GM12891 (cell line): ENCODE data around the gene PIWIL1.

Experiments
- POLR2A ChIP-seq: IDR thresholded peaks from 2 replicates; pipeline ENCODE4 v1.6.1; 2011; ENCODE audit warnings: low read depth, low read length, control low read depth
- POLR2AphosphoS5 ChIP-seq: IDR thresholded peaks from 2 replicates; pipeline ENCODE4 v1.6.1; 2011; ENCODE audit warnings: low read depth, low read length, control low read depth

- TF ChIP-seq POLR2AphosphoS5 (no peak), POLR2A (no peak)
Measured at GRCh38 chr12:130335517-130336392, 1.9 kb upstream of the PIWIL1 start.
